GM21526 (cell line): Measurements from ENCODE around the gene CCDC92B.
"Not testable (repeated sequence)": the region's sequence is repeated elsewhere in the genome, so short reads cannot be mapped to it uniquely, and the experiment has no call there.

Experiments used
- ATAC-seq: cut with Tn5 transposase; IDR thresholded peaks from one replicate; pipeline ENCODE4 v1.9.1; 2021; ENCODE audit warnings: moderate library complexity; ENCODE audit not compliant: unreplicated experiment, low FRiP score

CCDC92B gene

DNA sequence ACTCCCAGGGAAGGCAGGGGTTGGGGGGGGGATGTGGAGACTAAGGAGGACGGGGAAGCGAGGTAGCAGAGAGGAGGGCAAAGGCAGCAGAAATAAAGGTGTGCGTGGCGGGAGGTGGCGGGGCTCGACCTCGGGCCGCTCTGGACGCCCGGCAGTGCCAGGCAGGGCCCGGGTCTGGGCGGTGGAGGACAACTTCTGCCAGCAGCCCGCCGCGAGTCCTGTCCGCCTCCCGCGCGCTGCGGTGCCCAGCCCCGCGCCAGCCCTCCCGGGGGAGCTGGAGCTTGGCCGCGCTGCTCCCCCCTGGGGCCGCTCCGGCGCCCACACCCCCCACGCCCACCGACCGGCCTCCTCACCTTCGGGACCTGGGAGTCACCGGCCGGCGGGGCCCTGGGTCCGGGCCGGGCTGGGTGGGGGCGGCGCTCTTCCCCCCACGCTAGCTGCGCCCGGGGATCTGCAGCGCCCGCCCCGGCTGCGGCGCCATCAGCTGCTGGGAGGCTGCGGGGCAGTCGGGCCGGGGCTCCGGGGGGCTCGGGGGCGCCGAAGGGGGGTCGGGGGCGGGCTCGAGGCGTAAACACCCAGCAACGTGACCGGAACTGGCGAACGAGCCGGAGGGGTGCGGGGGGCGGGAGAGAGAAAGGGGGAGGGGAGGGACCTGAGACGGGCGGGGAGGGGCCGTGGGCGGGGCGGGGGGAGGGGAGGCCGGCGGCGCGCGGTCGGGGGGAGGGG, at the start of gene CCDC92B:
Gene CCDC92B, minus strand, starts transcription at position 595 of the 726 bp plus-strand sequence. CDS start 14,507 bp downstream, outside the sequence.
- no peak for ATAC-seq

DNA sequence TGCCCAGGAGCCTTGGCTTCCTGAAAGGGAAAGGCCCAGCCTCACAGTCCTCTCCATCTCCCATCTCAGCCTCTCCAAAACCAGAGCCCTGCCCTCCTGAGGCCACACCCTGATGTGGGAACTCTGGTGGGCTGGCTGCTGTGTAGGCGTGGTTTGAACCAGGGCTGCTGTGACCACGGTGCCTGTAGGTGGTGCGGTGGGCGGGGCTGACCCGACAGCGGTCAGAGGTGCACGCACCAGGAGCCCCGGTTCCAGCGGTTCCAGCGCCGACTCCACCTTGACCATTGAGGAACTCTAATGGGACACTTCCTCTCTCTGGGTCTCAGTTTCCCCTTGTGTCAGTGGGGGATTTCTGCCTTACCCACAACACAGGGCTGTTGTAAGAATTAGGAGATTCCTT, 49.2 kb upstream of the CCDC92B start:
- no peak for ATAC-seq

DNA sequence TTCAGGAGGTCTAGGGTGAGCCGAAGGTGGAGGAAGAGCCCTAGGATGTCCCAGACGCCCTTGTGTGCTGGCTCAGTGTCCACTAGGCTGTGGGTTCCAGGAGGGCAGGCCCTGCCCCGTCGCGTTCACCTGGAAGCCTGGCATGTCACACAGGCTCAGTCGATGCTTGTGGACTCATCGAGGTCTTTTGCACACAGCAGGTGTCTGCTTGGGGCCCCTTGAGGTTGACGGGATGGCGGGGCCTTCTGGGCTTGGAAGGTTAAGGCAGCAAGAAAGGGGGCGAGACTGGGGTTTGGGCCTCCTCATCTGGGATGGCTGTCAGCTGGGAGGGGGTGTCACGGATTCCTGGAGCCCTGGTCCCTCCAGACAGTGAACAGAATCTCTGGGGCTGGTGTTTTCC, 48.7 kb upstream of the CCDC92B start:
- no peak for ATAC-seq

DNA sequence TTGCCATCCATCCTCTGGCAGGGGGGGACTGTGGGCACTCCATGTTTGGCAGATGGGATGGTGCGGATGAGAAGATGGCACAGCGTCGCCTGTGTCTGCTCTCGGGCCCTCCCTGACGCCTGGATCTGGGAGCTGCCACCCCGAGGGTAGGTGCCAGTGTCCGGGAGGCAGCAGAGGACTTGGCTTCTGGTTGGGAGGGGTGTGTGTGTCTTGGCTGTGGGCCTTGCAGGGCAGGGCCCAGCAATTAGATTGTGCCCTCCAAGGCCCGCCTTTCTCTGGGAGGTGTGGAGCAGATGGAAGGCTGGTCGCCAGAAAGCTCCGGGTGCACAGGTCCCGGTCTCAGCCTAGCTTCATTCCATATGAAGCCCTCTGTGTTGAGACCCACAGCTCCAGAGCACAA, 48.2 kb upstream of the CCDC92B start:
- no peak for ATAC-seq

DNA sequence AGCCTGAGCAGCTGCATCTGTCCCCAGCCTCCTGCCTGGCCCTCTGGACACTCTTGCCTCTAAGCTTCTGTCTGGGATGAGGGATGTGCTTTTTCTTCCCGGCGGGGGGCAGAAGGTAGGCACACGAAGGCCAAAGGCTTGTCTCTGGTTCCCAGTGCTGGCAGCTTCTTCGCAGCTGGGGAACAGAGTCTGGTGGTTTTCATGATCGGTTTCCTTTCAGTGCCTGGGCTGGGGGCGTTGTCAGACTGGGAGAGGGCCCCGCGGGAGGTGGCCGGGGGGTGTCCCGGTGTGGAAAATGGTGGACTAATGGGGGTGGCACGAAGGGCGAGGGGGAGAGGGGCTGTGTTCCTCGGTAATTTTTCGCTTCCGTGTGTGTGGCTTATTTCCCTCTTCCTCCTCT, 47.8 kb upstream of the CCDC92B start:
- ATAC-seq = no peak

DNA sequence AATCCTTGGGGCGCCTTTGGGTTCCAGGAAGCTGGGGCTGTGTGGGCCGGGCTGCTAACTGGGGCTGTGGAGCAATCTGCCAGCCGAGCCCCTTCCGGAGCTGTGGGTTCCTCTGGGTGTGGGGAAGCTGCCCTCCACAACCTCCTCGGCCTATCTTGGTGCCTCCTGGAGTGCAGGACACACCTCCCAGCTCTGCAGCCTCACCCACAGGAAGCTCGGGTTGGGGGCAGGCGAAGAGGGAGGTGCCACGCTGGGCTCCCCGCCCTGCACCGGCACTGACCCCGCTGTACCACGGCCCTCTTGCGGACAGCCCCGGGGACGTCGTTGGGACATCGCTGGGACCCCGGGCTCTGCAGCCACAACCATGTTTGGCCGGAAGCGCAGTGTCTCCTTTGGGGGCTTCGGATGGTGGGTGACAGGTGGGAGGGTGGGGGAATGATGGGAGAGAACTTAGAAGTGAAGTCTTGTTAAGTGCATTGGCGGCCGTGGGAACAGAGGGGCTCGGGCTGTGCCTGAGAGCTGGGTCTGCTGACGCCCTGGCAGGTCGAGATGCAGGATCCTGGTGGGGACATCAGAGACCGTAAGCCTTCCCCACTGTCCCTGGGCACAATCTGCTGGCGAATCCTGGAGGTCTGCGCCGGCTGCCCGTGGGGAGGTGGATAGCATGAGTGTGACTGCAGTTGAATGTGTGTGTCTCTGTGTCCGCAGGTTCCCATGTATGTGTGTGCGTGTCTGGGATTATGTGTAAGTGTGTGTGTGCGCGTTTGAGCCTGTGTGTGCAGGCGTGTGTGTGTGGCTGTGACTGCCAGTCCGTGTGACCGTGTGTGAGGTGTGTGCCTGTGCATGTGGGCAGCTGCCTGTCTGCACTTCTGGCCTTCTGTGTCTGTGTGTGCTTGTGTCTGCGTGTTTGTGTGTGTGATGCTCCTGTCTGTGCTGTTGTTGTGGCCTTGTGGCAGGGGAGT, 47.0 kb upstream of the CCDC92B start, which contains the start of gene RAP1GAP2:
Gene RAP1GAP2, plus strand, starts transcription at position 275 of the 962 bp plus-strand sequence. Its CDS starts 90 bp downstream, at position 365.
- no peak for ATAC-seq

DNA sequence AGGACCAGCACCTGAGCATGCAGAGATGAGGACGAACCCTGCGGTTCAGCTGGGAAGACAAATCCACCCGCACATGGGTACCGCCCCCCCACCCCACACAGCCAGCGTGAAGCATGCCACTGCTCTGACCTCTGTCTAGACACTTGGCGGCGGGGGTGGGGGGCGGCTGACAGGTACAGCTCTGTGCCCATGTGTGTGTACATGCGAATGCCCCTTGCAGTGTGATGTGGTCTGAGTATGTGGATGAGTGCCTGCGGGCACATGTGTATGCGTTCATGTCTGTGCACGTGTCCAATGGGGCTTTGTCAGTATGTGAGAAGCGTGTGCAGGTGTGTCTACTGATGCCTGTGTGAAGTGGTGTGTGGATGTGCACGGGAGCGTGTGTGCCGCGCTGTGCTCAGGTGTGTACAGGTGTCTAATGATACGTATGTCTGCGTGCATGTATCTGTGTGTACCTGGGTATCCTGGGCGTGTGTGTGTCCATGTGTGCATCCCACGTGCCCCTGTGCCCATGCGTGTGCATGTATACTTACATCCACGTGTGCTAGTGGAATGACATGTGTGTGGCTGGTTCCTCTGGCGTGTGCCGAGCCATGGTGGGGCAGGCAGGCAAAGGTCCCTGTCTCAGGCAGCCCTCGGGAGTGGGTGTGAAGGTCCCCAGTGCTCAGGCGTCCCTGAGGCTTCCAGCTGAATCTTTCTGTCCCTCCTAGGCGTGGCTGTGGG, 46.1 kb upstream of the CCDC92B start:
- ATAC-seq = no peak

DNA sequence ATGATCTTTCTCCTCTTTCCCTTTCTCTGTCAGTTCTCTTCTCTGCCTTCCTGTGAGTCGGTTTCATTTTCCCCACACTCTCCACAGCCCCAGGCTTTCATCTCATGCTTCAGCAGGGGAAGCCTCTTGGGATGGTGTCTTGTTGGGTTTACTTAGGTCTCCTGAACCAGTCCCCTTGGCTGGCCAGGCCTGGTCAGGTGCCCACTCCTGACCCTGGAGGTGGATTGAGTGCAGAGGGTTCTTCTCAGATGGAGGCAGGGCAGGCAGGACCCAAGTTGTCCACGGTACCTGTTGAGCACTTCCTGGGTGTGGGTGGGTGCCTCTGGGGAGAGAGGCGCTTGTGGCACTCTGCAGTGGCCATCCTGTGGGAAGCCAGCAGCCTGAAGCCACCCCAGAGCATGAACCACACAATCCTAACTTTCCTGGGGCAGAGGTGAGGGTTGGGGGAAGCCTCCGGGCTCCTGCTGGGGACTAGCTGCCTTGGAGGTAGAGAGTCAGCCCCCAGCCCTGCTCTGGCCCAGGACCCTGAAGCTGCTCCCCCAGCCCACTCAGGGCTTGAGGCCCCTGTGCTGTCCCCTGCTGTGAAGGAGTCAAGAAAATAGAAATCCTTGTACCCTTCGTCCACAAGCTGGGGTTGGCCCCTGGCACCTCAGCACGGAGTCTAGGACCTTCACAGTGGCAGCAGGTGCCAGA, 44.8 kb upstream of the CCDC92B start:
- ATAC-seq = no peak

DNA sequence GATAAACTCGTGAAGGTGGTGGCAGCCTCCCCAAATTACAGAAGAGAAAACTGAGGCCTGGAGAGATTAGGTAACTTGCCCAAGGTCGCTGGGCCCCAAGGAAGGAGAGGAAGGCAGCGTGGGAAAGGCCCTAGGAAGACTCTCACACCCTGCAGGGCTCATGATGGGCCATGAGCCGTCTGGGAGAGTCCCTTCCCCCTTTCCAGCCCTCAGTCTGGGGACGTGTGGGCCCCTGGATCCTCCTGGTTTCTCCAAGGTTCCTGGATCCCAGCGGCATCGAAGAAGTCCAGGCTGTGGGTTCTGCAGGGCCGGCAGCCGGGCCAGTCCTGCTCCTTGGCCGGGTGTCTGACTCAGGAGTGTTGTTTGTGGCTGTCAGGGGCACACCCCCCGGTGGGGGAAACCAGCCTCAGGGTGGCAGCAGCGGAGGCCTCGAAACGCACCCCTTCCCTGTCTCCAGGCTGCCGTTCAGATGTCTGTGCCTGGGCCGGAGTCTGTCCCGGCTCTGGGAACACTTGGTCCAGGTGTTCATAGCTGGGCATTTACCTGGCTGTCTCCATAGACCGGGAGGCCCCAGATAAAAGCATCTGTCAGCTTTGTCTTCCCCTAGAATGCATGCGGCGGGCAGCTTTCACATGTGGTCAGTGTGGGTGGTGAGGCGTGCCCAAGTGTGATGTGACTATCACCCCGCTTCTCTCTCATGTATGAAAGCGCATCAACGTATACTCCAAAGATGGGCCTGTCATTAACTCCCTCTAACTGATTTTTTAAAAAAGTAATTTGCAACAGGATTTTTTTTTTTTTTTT, 43.1 kb upstream of the CCDC92B start:
- no peak for ATAC-seq

DNA sequence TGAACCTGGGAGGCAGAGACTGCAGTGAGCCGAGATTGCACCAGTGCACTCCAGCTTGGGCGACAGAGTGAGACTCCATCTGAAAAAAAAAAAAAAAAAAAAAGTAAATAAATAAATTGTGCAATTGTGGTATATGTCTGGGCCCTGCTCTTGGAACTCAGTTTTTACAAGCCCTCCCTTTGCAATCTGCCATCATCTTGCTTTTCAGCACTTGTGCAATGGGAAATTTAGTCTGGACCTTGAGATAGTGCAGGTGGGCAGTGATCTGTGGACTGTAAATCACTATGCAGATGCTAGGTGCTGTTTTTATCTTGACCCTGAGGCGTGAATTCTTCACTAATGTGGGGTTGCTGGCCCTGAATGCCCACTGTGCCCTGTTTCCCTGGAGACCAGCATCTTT, 40.2 kb upstream of the CCDC92B start:
- no peak for ATAC-seq

DNA sequence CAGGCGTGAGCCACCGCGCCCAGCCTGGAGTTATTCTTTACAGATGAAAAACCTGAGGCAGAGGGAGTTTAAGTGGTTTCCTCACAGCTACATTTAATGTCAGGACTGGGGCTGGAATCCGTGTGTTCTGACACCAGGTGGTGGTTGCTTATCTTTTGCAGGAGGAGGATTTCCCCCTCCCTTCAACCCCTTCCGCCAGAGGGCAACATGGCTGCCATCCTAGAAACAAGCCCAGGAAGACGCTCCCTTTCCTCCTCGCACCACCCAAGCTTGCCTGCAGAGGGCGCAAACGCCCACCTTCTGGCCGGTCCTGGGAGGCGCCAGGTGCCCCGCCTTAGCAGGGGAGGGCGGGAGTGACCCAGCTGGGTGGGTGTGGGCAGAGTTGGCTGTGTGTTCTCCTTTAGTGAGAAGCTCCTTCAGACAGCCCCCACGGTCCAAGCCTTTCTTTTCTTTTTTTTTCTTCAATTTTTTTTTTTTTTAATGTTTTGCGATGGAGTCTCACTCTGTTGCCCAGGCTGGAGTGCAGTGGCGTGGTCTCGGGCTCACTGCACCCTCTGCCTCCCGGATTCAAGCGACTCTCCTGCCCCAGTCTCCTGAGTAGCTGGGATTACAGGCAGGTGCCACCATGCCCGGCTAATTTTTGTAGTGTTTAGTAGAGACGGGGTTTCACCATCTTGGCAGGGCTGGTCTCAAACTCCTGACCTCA, 36.9 kb upstream of the CCDC92B start:
- no peak for ATAC-seq

DNA sequence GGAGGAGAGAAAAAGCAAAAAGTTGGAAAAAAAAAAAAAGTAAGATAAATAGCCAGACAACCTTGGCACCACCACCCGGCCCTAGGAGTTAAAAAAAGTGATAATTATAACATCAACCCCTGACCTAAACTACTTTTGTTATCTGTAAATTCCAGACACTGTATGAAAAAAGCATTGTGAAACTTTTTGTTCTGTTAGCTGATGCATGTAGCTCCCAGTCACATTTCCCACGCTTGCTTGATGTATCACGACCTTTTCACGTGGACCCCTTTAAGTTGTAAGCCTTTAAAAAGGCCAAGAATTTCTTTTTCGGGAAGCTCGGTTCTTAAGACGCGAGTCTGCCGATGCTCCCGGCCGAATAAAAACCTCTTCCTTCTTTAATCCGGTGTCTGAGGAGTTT, 35.9 kb upstream of the CCDC92B start:
- ATAC-seq = not testable (repeated sequence)

DNA sequence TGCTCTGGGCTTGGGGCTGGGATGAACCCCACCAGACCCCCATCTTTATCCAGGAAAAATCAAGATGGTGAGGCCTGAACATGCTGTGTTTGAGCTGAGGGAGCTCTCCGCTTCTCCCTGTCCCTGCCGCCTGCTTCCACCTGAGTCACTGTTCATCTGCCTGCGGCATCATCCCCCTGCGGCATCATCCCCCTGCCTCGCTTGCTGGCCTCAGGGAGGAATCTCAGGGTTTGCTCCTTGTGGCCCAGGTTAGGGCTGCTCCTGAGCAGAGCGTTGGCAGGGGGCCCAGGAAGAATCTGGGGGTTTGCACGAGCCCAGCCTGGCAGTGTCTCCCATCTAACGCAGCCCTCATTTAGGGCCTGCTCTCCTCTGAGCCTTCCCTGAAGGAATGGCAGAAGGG, 35.4 kb upstream of the CCDC92B start:
- ATAC-seq = no peak

DNA sequence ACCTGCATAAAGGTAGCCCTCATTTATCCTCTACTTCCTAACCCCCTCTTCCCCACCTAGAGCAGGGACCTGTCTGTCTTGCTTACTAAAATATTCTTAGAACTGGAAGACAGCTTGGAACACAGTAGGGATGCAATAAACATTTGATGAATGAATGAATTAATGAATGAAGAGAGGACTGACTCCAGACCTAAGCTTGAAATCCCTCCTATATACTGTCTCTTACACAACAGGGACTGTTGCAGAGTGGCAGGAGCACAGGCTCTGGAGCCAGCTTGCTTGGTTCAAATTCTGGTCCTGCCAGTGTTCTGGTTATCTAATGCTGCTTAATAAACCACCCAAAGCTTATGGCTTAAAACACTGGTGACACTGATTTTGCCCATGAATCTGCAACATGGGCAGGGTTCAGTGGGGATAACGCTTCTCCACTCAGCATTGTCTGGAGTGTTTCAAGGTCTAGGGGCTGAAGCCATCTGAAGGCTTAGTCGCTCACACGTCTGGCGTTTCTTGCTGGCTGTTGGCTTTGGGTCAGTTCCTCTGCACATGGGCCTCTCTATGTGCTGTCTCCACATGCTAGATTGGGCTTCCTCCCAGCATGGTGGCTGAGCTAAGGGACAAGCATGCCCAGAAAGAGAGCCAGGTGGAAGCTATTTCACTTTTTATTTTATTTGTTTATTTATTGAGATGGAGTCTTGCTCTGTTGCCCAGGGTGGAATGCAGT, 34.0 kb upstream of the CCDC92B start:
- no peak for ATAC-seq

DNA sequence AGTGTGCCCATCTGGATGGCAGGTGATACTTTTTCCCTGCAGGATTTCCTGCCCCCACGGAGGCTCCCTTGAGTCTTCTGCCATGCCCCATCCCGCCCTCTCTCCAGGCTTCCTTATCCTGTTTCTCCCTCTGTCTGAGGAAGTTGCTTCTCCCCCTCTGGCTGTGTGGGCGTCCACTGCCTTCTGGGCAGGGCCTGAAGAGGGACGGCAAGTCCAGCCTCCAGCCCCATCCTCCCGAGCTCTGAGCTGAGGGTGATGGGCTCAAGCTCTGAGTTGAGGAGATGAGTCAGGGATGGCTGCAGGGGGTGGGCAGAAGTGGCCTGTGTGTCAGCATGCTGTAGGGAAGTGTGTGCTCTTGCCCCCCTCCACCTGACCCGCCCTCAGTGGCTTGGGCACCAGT, 32.6 kb upstream of the CCDC92B start:
- ATAC-seq = no peak

DNA sequence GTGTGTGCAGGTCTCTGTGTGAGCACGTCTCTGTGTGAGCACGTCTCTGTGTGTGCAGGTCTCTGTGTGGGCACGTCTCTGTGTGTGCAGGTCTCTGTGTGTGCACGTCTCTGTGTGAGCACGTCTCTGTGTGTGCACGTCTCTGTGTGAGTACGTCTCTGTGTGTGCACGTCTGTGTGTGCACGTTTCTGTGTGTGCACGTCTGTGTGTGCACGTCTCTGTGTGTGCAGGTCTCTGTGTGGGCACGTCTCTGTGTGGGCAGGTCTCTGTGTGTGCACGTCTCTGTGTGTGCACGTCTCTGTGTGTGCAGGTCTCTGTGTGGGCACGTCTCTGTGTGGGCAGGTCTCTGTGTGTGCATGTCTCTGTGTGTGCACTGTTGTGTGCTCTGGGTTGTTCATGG, 32.1 kb upstream of the CCDC92B start:
- ATAC-seq = not testable (repeated sequence)

DNA sequence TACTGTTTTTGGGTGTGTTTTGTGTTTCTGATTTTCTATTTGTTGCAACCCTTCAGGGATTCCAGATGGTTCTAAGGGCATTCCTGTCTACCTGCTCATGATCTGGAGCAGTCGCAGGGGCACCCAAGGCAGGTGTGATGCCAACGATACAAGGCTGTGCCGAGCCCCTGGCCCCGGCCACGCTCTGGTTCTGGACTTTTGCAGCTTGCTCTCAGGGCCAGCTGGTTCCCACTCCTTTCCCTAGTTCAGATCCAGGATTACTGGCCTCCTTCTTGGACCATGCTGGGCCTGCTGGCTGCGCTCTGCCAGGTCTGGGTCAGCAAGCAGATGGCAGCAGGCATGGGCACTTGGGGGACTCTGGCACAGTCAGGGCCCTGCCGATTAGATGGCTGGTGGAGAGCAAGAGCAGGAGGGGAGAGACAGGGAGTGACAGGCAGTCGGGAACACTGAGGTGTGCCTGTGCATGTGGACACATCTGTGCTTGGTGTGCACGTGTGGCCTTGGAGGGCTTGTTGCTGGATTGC, 31.5 kb upstream of the CCDC92B start:
- no peak for ATAC-seq

DNA sequence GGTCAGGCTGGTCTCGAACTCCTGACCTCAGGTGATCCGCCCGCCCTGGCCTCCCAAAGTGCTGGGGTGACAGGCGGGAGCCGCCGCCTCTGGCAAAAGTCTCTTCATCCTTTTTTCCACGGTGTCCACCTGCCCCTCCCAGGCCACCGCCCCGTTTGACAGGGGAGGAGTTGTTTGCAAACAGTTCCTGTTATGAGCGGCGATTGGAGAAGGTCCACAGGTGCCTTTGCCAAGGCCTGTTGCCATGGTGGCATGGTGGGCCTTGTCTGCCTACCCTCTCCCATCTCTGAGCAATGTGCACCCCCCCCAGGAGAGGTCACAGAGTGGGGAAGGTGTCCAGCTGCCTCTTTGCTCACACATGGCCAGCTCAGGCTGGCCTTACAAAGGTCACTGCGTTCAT, 30.8 kb upstream of the CCDC92B start:
- ATAC-seq = no peak
